ENCODE data around the gene GP2.

- TF ChIP-seq POLR2A (IDR thresholded peaks at IDR 0.05) (no peak), EP300 (IDR thresholded peaks at IDR 0.05) (no peak)
Measured at GRCh38 chr16:20314575-20314974, 12.7 kb downstream of the GP2 start.
